ENCODE data around the gene TRAF3. TPM values are rescaled to one million over a fixed set of nuclear protein-coding genes. Genes with fewer than 3 reads are reported as not detected.
"Not testable (repeated sequence)": the region's sequence is repeated elsewhere in the genome, so short reads cannot be mapped to it uniquely, and the experiment has no call there.

The TRAF3 gene
- total RNA-seq, 6 experiments from 2014 or later, result 19.9 to 28.8 (median 22.6) TPM

- Mint-ChIP-seq H3K9me3 (no peaks in the 10 kb centered on the region), H3K36me3 (ENCODE audit: low read depth) (no peaks in the 10 kb centered on the region), H3K27me3 (ENCODE audit: insufficient read depth) (peaks cover 8% of the 10 kb centered on the region), H3K4me3 (no peak overlapping the region), H3K4me1 (ENCODE audit: low read depth) (peaks cover 9% of the 10 kb centered on the region), H3K27ac (no peak overlapping the region)
- DNase-seq, result no peak
- no peak for TF ChIP-seq CTCF (IDR thresholded peaks at IDR 0.05)
These were observed 16.0 kb upstream of the TRAF3 start for GRCh38 chr14:102761206-102761605.

GRCh38 chr14:102764220-102764671 lies 13.0 kb upstream of the TRAF3 start:
- peaks cover 7% of the 10 kb centered on the region for H3K4me1 Mint-ChIP-seq (ENCODE audit: low read depth)
- DNase-seq, result no peak
- no peak for TF ChIP-seq CTCF (IDR thresholded peaks at IDR 0.05)
- no peak overlapping the region for H3K4me3 Mint-ChIP-seq
- no peaks in the 10 kb centered on the region for H3K36me3 Mint-ChIP-seq (ENCODE audit: low read depth)
- peaks cover 16% of the 10 kb centered on the region for H3K27me3 Mint-ChIP-seq (ENCODE audit: insufficient read depth)
- no peak overlapping the region for H3K27ac Mint-ChIP-seq
- H3K9me3 Mint-ChIP-seq, result no peaks in the 10 kb centered on the region

- not testable (repeated sequence) for H3K4me3 Mint-ChIP-seq; H3K9me3 Mint-ChIP-seq; H3K36me3 Mint-ChIP-seq (ENCODE audit: low read depth); DNase-seq; H3K4me1 Mint-ChIP-seq (ENCODE audit: low read depth); H3K27ac Mint-ChIP-seq
- H3K27me3 Mint-ChIP-seq (ENCODE audit: insufficient read depth), result peaks cover 15% of the 10 kb centered on the region
These were observed 11.5 kb upstream of the TRAF3 start for GRCh38 chr14:102765770-102766169.

- Mint-ChIP-seq H3K27ac (no peak overlapping the region), H3K9me3 (no peaks in the 10 kb centered on the region), H3K4me1 (ENCODE audit: low read depth) (peaks cover 4% of the 10 kb centered on the region; the same call in 1 of the 2 replicates), H3K27me3 (ENCODE audit: insufficient read depth) (peaks cover 25% of the 10 kb centered on the region), H3K36me3 (ENCODE audit: low read depth) (no peaks in the 10 kb centered on the region), H3K4me3 (no peak overlapping the region)
- DNase-seq, result no peak
- no peak for TF ChIP-seq CTCF (IDR thresholded peaks at IDR 0.05)
These were observed 8.8 kb upstream of the TRAF3 start for GRCh38 chr14:102768223-102769048.

- no peak overlapping the region for H3K27ac Mint-ChIP-seq
- no peaks in the 10 kb centered on the region for H3K9me3 Mint-ChIP-seq
- no peak overlapping the region for H3K4me3 Mint-ChIP-seq
- no peak for DNase-seq
- H3K4me1 Mint-ChIP-seq (ENCODE audit: low read depth), result peaks cover 4% of the 10 kb centered on the region; the same call in 1 of the 2 replicates
- no peaks in the 10 kb centered on the region for H3K36me3 Mint-ChIP-seq (ENCODE audit: low read depth)
- peaks cover 25% of the 10 kb centered on the region for H3K27me3 Mint-ChIP-seq (ENCODE audit: insufficient read depth)
- no peak for TF ChIP-seq CTCF (IDR thresholded peaks at IDR 0.05)
These were observed 8.3 kb upstream of the TRAF3 start for GRCh38 chr14:102769049-102769327.
